A673 (cell line): ENCODE measurements around the gene CAPN11. TPM values are rescaled to one million over a fixed set of nuclear protein-coding genes. Genes with fewer than 3 reads are reported as not detected.

Experiments used
- BruUV-seq: library from RNA; stranded (reverse); fragments of 400-500 nt; replicated peaks from 2 replicates; lab custom pipeline; 2021; lab: Mats Ljungman, UMichigan
- CTCF ChIA-PET: fragments of 300-600 bp; sonication (Branson Sonifier 250); formaldehyde crosslinking; loops from one replicate; lab custom pipeline; 2022; ENCODE audit warnings: antibody characterized with exemption; lab: Charles Lee
- POLR2A ChIA-PET: fragments of 300-600 bp; sonication (Branson Sonifier 250); formaldehyde crosslinking; loops from one replicate; lab custom pipeline; 2022; ENCODE audit warnings: antibody characterized with exemption; ENCODE audit not compliant: low non-redundant PET; lab: Charles Lee
- DNase-seq: peaks from one replicate; pipeline ENCODE4 v3.0.0-alpha.2; 2015; ENCODE audit warnings: low spot score
- H3K27ac ChIP-seq: fragments of 200-600 bp; sonication (generic); 2 replicates; pipeline ENCODE4 v1.5.1; 2016; ENCODE audit warnings: mixed run types, low read depth, mild to moderate bottlenecking, mixed read lengths, antibody characterized with exemption, low read length; ENCODE audit not compliant: poor library complexity, severe bottlenecking
- H3K27me3 ChIP-seq: fragments of 200-600 bp; sonication (generic); replicated peaks from 2 replicates; pipeline ENCODE4 v1.6.1; 2017; ENCODE audit warnings: mixed run types, low read depth, mild to moderate bottlenecking, mixed read lengths, antibody characterized with exemption, low read length; ENCODE audit not compliant: insufficient read depth, poor library complexity
- H3K36me3 ChIP-seq: fragments of 200-600 bp; sonication (generic); 2 replicates; pipeline ENCODE4 v1.6.1; 2016; ENCODE audit warnings: mixed run types, mild to moderate bottlenecking, mixed read lengths, antibody characterized with exemption, low read length; ENCODE audit not compliant: insufficient read depth, poor library complexity, severe bottlenecking
- H3K4me1 ChIP-seq: fragments of 200-600 bp; sonication (generic); 2 replicates; pipeline ENCODE4 v1.6.1; 2017; ENCODE audit warnings: mixed run types, mild to moderate bottlenecking, mixed read lengths, antibody characterized with exemption, low read length; ENCODE audit not compliant: insufficient read depth, poor library complexity, severe bottlenecking
- H3K4me3 ChIP-seq: fragments of 200-600 bp; sonication (generic); 2 replicates; pipeline ENCODE4 v1.5.1; 2016; ENCODE audit warnings: low read depth, mixed run types, mild to moderate bottlenecking, mixed read lengths, low read length; ENCODE audit not compliant: poor library complexity, severe bottlenecking
- H3K9me3 ChIP-seq: fragments of 200-600 bp; sonication (generic); 2 replicates; pipeline ENCODE4 v1.6.1; 2016; ENCODE audit warnings: mixed run types, low read depth, mild to moderate bottlenecking, mixed read lengths, antibody characterized with exemption, low read length; ENCODE audit not compliant: poor library complexity, severe bottlenecking
- CTCF ChIP-seq: fragments of 300-800, 200-600 bp; sonication (generic); conservative IDR thresholded peaks from 2 replicates; pipeline ENCODE4 v1.5.1; 2017; ENCODE audit warnings: low read depth, mild to moderate bottlenecking, antibody characterized with exemption, low read length, moderate library complexity, mixed read lengths
- EZH2 ChIP-seq: fragments of 200-600 bp; sonication (generic); IDR thresholded peaks from 2 replicates; pipeline ENCODE4 v1.6.1; 2017; ENCODE audit warnings: borderline replicate concordance, low read depth, mild to moderate bottlenecking, mixed read lengths, antibody characterized with exemption, low read length; ENCODE audit not compliant: poor library complexity, severe bottlenecking
- intact Hi-C: fragments of 100-400 bp; cut with micrococcal nuclease; formaldehyde crosslinking; loops from one replicate; pipeline ENCODE4 v1.10.0; 2022; ENCODE audit not compliant: unreplicated experiment
- total RNA-seq: library from RNA; stranded (reverse); gene quantifications from 2 replicates; pipeline ENCODE4 v1.2.3, GENCODE V29; 2021

Gene CAPN11
- total RNA-seq, 1 experiment from 2014 or later = not detected

- intact Hi-C loops = no loop called here
- TF ChIP-seq EZH2 (no peak), CTCF (no peak)
- H3K27me3 ChIP-seq = no peaks in the 10 kb centered on the region
- H3K4me3 ChIP-seq = no peak overlapping the region
- CTCF ChIA-PET = no interaction called here
- no peak overlapping the region for H3K27ac ChIP-seq
- no peaks in the 10 kb centered on the region for H3K36me3 ChIP-seq
- DNase-seq = no peak
- POLR2A ChIA-PET = no interaction called here
- no peaks in the 10 kb centered on the region for H3K4me1 ChIP-seq
- H3K9me3 ChIP-seq = no peaks in the 10 kb centered on the region
- no TSS peak for BruUV-seq
These were observed 19.9 kb downstream of the CAPN11 start for GRCh38 chr6:44178424-44179071.

- Histone ChIP-seq H3K4me3 (no peak overlapping the region), H3K27ac (no peak overlapping the region), H3K4me1 (no peaks in the 10 kb centered on the region), H3K27me3 (no peaks in the 10 kb centered on the region), H3K36me3 (no peaks in the 10 kb centered on the region), H3K9me3 (no peaks in the 10 kb centered on the region)
- intact Hi-C loops = no loop called here
- CTCF ChIA-PET = no interaction called here
- no peak for DNase-seq
- BruUV-seq = no TSS peak
- TF ChIP-seq EZH2 = no peak
- no peak for TF ChIP-seq CTCF
- POLR2A ChIA-PET = no interaction called here
These were observed 20.5 kb downstream of the CAPN11 start for GRCh38 chr6:44179072-44179536.

- ChIA-PET CTCF (no interaction called here), POLR2A (no interaction called here)
- no peak for DNase-seq
- H3K9me3 ChIP-seq = no peaks in the 10 kb centered on the region
- H3K4me3 ChIP-seq = no peak overlapping the region
- no peaks in the 10 kb centered on the region for H3K27me3 ChIP-seq
- intact Hi-C loops = no loop called here
- H3K36me3 ChIP-seq = no peaks in the 10 kb centered on the region
- no peak overlapping the region for H3K27ac ChIP-seq
- BruUV-seq = no TSS peak
- TF ChIP-seq EZH2 = no peak
- TF ChIP-seq CTCF = no peak
- H3K4me1 ChIP-seq = no peaks in the 10 kb centered on the region
These were observed 21.0 kb downstream of the CAPN11 start for GRCh38 chr6:44179648-44180047.
